GM15510 (cell line): ENCODE data around the gene COL16A1.

Experiments used
- POLR2A ChIP-seq: IDR thresholded peaks from 3 replicates; pipeline ENCODE4 v1.6.1; 2011; ENCODE audit warnings: borderline replicate concordance; ENCODE audit not compliant: insufficient read length; ENCODE audit errors: extremely low read depth

COL16A1 gene

DNA sequence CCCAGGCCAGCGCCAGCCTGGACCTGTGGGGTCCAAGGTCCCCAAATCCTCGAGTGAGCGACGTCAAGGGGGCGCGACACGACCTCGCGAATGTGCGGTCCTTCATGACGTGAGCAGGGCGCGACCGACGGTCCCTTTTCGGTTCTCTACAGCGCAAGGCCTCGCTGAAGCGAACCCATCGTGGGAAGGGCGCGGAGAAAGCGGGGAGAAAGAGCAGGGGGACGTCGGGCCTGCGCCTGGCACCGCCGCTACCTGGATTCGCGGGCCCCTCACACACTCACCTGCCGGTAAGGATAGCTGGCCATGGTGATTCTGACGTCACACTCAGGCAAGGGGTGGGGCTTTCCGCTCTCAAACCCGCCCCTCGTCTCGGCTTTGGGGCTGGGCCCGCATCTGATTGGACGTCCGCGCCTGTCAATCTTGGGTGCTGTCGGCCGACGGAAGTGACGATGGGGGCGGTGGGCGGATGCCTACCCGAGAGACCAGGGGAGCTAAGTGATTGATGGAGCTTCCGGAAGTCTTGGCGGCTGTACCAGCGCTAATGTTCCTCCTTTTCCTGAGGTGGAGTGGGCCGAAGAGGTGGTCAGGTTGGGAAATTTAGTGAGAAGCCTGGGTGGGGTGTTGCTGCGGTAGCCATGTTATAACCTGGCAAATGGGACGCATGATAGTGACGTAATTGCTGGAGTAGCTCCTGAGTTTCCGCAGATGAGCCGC is 59.1 kb downstream of the COL16A1 start, which contains the start of gene PEF1:
Gene PEF1, minus strand, starts transcription at position 317 of the 714 bp plus-strand sequence. Its CDS starts 12 bp downstream, at position 305.
- TF ChIP-seq POLR2A: peak; percentile 60

DNA sequence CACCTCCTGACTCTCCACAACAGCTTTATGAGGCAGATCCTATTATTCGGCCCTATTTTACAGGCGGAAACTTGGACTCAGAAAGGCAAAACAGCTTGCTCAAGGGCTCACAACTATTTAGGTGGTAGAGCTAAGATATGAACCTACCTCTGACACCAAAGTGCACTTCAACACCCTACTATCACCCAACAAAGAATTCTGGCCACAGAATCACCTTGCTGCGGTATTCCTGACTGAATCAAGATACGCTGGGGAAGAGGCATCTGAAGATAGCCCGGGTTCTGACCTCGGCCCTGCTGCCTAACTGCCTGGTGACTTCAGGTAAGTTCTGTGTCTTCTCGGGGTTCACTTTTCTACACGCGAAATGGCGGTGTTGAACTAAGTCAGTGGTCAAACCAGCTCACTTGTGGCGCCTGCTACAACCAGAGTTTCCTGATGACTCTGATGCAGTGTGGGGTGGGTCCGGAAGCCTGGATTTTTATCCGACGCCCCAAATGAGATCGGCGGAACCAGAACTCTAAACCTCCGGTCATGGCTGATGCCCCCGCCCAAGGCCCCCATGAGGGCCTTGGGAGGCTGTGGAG is 59.7 kb downstream of the COL16A1 start:
- TF ChIP-seq POLR2A: no peak

DNA sequence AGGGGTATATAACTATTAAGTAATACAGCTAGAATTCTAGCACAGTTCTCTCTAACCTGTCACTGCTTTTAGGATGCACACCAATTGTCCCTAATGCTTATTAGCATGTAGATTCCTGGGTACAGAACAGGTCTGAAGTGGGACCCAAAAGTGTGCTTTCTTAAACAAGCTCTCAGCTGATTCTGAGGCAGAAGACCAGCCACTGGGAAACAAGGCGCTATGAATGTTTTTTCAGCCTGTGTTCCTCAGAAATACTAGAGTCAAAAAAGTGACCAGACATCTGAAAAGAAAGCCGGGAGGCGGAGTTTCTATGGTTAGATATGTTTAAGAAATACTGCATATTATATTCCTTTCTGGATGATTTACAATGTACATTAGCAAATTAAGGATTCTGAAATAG is 60.9 kb downstream of the COL16A1 start:
- TF ChIP-seq POLR2A: no peak

DNA sequence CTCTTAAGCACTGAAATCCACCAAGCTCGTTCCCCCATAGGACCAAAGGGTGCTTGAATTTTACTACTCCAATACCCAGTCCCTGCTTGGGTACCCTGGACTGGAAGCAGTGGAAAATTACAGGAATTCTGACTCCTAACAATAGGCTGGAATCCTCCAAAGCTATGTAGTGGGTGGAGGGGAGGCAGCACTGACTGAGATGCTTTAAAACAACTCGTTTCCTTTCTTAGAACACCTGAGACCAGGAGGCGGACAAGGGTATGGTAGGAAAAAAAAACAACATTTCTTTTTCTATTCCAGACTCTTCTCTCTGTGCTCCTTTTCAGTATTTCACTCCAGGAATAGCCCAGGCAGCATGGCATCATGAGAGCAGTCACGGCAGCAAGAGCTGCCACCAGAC is 61.5 kb downstream of the COL16A1 start:
- TF ChIP-seq POLR2A: no peak

DNA sequence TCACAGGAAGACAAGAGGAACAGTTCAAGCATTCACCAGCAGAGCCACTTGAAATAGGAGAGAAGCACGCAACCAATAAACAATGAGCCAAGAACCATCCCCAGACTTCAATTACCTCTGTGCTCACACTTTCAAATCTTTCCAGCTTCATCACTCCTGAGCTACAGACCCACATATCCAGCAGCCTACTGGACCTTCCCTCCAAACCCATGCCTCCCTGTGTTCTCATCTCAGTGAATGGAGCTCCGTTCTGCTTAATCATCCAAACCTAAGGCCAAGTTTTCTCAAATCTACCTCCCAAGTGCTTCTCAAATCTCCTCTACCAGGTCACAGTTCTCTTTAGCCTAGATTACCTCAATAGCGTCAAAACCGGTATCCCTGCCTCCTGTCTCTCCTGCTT is 62.9 kb downstream of the COL16A1 start:
- TF ChIP-seq POLR2A: no peak

DNA sequence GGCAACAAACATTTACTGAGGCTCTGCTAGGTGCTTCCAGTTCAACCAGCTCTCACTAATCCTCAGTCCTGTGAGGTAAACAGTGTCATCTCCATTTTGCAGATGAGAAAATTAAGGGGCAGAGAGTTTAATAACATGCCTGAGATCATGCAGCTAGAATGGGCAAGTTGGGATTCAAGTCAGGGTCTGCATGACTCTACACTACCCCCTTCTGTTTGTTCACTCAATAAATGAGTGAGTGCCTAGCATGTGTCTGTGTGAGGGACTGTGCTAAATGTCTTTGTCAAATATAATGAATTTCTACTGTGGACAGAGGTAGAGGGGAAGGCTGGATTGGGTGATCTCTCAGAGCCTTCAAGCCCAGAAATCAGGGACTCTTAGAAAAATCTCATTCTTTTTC is 63.6 kb downstream of the COL16A1 start:
- no peak for TF ChIP-seq POLR2A

DNA sequence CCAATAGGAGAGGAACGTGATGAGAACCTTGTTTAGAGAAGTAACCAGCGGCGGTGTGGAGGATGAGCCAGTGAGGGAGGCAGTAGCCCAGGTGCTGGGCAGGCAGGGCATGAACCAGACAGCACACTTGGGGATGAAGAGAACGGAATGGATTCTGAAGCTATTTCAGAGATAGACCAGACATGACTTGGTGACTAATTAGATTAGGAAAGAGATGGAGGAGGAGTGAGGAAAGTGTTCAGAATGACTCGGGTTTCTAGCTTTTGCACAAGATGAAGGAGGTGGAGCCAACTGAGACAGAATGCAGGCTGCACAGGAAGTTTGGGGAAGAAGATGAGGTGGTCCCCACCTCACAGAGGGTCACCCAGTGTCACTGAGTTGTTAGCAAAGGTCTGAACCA is 64.3 kb downstream of the COL16A1 start:
- no peak for TF ChIP-seq POLR2A

DNA sequence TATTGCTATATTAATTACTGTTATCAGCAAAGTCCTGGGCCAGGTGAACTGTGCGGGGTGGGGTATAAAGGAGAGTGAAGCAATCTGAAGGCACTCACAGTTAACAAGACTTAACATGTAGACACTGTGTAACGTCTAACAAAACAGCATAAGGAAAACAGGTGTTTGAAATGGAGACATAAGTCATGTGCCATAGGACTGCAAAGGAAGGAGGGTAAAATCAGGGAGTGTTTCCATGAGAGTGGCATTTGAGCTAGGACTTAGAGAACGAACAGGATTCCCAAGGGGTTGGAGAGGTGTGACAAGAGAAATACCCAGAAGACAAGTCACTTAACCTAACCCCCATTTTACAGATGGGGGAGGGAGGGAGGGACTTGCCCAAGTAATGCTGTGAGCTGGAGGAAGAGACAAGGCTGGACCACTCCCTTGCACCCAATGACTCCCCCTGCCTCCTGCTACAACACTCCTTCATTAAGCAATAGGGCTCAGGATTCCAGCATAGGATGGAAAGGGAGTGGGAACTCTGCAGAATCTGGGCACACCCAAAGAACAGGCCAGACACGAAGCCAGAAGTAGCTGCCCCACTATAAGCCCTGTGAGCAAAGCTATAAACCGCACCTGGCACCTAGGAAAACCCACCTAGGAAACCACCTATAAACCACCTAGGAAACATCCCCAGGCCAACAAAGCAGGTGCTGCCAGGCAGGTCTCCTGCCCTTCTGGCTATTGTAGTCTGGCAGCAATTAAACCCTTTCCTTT is 65.7 kb downstream of the COL16A1 start:
- TF ChIP-seq POLR2A: no peak

DNA sequence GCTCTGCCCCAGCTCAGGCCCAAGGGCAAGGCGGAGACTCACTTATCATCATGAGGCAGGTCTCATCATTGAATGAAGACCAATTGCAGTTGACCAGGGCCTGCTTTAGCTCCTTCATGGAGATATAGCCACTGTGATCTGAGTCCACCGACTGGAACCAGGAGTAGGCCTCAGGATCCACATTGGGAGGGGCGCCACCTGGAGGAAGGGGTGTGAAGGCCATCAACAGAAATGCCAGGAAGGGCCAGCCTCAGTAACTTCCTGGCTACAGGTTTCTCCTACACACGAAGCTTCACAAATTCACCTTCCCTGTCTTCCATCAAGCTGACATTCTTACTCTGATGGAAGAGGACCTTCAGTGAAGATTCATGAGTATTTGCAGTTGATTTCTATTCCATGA is 70.7 kb downstream of the COL16A1 start:
- no peak for TF ChIP-seq POLR2A

DNA sequence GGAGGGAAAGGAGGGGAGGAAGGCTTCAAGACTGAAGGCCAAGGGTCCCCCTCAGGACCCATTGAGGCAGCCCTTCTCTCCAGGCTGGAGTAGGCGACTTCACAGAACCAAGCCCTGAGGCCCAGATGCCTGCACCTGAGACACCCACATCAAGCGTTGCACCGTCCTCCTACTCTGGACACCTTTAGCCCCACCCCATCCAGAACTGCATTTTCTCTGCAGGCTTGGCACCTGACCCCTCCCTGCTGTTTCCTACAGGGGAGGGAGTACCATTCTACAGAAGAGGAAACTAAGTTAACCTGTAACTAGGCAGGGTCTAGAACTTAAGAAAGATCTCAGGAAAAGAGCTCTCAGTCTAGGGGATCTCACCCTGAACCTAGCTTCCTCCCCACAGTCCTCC is 71.2 kb downstream of the COL16A1 start:
- no peak for TF ChIP-seq POLR2A

DNA sequence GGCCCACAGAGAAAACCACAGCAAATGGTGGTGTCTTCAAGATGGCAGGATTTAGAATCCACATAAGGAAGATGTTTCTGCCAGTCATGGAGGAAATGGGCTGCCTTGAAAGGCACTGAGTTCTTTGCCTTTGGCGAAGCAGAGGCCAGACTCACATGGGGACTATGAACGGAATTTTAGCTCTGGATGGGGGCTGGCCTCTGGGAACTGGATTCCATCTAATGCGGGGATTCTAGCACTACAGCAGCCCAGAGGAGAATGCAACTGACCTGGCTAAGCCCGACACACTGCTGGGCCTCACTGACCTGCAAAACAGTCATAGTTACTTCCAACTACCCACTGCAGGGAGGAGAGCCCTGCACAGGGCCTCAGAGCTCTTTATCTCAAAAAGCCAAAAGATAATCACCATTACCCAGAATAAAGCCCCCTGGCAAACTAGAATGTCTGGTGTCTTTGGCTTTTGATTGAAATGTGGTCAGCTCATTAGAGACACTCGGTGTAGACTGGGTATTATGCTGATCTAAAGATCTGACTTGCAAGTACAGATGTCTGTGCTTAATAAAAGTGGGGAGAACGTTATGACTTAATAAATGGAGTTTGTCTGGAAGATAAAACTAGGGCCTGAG is 74.8 kb downstream of the COL16A1 start:
- no peak for TF ChIP-seq POLR2A

DNA sequence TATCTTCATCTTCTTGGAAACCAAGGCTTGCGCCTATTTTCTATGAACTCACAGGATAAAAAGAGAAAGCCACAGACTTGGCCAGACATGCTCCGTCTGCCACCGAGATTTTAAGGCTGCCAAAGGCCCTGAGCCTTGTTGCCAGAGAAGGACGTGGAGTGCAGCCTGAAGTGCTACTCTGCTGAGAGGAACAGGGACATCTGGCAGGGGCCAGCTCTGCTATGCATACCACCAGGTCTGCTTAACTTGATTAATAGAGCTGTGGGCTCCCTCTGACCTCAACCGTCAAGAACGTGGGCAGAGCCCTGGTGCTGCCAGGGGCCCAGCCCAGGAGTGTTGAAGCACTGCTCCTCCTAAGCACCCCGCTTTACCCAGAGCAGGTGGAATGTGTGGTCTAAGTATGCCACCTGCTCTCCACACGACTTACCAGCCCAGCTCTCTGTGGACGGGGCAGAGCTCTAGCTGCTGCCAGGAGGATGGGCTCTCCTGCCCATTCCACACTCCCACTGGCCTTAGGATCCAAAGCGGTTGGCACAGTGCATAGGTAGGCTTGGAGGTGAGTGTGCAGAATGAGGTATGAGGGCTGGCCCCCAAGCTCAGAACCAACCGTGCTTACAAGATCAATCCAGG is 75.8 kb downstream of the COL16A1 start:
- no peak for TF ChIP-seq POLR2A

DNA sequence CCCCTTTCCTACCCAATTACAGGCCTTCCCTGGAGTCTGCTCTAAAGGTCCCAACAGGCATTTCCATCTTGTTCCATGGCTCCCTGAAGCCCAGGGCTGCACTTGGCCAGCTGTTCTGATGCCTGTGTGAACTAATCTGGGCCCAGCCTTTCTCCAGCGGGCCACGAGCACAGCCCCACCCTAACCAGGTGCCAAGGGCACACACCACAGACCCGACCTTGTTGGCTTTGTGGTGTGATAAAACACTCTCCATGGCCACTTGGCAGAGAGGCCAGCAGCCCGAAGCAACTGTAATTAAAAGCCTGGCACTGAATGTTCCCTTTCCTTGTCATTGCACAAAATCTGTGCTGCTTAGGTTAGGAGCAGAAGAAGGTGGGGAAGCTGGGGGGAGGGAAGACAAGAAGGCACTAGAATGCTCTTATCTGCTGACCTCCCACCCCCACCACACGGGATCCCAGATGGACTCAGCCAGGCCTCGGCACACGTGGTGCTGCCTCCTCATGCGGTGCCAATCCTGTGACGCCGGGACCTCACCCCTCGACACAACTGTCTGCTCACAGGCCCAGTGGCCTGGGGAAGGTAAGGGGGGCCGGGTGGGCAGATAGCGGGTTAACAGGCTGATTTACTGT is 76.4 kb downstream of the COL16A1 start:
- no peak for TF ChIP-seq POLR2A
